ELF-1 (cell line): ENCODE data around the gene GAS7.
"Not testable (repeated sequence)": the region's sequence is repeated elsewhere in the genome, so short reads cannot be mapped to it uniquely, and the experiment has no call there.

Source experiments
- DNase-seq: peaks from one replicate; pipeline ENCODE4 v3.0.0-alpha.2; 2016; ENCODE audit warnings: low read depth, low spot score

Gene GAS7

DNA sequence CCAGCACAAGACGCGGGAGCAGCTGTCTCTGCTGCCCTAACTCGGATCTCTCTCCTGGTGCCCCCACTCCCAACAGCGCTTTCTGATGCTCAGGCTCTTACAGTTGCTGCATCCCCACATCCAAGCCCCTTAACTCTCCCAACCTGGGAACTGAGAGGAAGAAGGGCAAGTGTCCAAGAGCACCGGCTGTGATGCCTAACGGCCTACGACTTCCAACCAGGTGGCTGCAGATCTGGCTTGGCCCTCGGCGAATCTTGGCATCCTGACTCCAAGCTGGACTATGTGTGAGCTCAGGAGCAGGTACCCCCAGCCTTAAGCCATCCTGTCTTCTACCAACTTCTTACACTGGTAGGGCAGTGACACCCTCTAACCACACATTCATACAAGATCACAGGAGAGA, 255.1 kb downstream of the GAS7 start:
- DNase-seq: no peak

- peak; percentile 30 for DNase-seq
Measured at GRCh38 chr17:9942885-9943284, 255.5 kb downstream of the GAS7 start.

DNA sequence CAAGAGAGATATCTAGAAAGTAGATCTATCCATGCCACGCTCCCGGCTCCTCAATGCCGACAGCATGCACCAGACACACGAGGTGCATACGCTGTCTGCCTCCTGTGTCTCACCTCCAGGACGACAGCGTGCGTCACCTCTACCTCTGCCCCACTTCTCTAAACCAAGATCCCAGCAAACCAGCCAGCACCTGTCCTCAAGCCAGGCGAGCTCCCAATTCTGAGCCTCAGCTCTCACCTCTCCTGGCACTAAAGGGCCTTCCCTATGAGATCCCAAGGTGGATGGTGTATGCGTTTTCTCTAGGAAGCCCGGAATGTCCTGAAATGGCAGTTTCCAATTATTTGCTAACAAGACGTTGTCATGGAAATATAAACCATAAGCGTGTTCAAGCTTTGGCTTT, 257.1 kb downstream of the GAS7 start:
- DNase-seq: no peak

DNA sequence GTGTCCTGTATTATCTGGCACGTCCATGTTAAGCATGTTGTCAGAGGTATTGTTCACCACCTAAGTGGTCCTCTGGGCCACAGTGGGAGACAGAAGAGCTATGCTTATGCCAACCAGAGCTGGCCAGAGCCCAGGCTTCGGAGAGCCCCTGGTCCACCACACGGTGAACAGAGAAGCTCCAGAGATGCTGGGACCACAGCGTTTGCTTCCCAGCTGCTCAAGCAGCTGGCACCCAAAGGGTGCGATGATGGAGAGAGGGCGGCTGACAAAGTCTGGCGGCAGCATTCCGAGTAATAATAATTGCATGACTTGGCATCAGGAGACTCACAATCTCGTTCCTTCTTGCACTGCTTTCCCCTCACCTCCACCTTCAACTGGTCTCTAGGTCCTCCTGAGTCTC, 257.6 kb downstream of the GAS7 start:
- no peak for DNase-seq

DNA sequence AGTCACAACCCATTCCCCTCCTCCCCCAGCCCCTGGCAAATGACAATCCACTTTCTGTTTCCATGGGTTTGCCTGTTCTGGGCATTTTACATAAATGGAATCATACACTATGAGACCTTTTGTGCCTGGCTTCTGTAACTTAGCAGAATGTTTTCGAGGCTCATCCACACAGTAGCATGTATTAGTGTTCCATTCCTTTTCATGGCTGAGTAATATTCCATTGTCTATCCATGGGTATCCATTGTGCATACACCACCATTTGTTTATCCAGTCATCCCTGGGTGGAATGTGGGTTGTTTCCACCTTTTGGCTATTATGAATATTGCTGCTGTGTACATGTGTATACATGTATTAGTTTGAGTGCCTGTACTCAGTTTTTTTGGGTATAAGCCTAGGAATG, 259.6 kb downstream of the GAS7 start:
- DNase-seq: no peak

GRCh38 chr17:9937901-9938300, 260.5 kb downstream of the GAS7 start:
- DNase-seq: no peak

GRCh38 chr17:9937241-9937761, 261.1 kb downstream of the GAS7 start:
- no peak for DNase-seq

- DNase-seq: no peak
Measured at GRCh38 chr17:9936095-9936494, 262.3 kb downstream of the GAS7 start.

DNA sequence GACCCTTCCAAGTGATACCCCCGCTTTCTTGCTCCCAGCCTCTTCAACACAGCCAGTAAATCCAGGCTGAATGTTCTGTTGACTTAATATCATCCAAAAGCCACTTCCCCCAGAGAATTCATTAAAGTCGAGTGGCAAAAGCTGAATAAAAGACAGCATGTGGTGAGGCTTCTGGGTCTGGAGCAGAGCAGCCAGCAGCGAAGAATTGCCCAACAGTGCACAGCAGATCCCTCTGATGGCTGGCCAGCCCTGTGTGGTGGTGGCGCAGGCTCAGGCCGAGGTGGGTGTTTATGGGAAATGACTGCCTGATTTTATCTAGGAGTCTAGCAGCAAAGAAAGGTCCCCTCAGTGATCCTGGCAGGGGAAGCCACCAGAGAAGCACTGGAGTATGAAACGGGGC, 263.0 kb downstream of the GAS7 start:
- DNase-seq: no peak

- no peak for DNase-seq
Measured at GRCh38 chr17:9934331-9934730, 264.1 kb downstream of the GAS7 start.

DNA sequence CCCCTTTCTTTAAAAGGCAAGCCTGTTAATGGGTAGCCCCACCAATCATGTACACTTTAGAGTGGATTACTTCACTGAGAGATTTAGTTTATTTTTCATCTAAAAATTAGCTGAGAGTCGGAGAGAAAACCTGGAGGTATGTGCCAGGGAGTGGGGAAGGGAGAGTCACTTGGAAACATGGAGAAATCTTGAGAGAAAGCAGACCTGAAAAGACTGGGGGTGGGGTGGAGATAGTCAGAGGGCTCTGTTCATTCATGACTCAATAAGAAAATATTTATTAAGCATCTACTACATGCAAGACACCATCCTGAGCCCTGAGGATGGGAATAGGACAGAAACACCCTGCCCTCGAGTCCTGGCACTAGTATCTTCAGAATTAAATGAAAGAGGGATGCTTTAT, 265.9 kb downstream of the GAS7 start:
- no peak for DNase-seq

DNA sequence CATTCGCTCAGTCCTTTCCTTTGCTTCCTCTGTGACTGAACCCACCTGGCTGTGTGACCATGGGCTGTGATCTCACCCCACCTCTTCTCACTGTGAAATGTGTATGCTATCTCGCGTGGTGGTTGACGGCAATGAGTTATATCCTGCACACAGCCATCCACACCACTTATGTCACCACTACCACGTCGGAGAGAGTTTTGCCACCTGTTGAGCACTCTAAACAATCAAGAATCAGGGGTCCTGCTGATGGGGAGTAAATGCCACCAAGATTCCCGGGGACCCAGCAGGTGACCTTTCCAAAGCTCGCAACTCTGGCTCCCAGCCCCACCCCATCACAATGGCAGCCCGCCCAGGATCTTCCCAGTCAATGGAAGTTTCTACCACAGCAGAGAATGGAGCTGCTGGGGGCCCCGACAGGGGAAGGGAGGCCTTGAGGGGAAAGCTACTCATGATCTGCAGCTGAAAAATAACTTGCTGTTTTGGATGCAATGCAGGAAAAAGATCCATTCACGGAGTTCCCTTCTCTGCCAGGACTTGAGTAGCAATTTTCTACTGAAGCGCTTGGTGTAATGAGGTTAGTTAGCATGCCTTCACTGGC, 267.2 kb downstream of the GAS7 start:
- DNase-seq: no peak

GRCh38 chr17:9929871-9930270, 268.5 kb downstream of the GAS7 start:
- no peak for DNase-seq

- DNase-seq: peak; percentile 75
Measured at GRCh38 chr17:9928601-9929333, 269.6 kb downstream of the GAS7 start.

DNA sequence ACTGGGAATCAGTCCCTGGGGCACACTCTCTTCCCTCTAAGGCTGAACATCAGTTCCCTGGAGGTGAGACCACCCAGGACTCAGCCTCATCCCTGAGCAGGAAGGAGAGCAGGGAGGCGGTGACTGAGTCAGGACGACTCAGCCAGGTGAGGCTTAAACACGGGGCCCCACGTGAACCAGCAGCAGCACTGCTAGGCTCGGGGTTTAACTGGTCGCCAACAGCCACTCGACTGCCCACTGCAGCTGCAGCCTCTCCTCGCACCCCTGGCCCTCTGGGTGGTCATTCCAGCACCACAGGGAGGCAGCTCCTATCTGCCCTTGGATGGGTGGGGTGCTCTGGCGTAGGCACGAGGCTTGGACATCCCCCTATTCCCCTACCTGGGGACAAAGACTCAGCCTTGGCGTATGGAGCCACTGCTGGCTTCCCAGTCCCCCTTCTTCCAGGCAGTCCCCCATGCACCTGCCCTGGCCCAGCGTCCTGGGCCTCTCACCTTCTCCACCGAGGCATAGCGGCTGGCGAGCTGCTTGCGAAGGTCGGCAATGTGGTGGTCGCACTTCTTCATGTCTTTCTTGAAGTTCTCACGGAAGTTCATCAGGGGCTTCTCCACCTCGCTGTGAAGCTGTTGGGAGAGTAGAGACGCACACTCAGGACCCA, 272.1 kb downstream of the GAS7 start:
- no peak for DNase-seq

GRCh38 chr17:9925457-9925856, 272.9 kb downstream of the GAS7 start:
- no peak for DNase-seq

GRCh38 chr17:9924735-9925191, 273.6 kb downstream of the GAS7 start:
- DNase-seq: peak; percentile 75

DNA sequence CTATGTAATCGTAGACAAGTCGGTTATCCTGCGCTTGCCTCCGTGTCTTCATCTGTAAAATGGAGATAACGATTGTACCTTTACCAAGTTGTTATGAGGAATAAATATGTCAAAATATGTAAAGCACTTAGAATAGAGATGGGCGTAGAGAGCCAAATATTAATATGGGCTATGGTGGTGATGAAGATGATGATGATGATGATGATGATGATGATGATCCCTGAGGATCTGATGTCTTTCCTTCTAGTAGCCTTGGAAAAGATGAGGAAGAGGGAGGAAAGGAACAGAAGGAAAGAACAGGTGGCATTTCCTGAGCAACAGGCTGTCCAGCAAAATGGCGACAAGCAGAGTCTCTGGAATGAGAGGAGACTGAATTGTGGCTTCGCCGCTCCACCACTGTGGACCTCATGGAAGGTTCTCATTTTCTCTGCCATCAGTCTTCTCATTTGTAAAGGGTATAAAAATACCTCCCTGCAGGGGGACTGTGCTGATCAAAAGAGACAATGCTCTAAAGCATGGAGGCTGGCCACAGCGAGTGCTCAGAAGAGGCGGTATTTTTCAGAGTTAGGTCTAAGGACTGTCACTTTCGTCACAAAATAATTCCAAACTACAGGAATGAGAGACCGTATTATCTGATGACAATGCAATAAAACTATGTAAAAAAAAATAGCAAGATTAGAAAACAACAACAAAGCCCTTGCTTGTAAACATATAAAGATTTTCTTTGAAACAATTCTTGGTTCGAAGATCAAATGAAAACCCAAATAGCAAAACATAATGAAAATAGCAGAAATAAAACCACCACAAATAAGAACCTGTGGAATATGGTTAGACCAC, 276.2 kb downstream of the GAS7 start:
- DNase-seq: no peak

DNA sequence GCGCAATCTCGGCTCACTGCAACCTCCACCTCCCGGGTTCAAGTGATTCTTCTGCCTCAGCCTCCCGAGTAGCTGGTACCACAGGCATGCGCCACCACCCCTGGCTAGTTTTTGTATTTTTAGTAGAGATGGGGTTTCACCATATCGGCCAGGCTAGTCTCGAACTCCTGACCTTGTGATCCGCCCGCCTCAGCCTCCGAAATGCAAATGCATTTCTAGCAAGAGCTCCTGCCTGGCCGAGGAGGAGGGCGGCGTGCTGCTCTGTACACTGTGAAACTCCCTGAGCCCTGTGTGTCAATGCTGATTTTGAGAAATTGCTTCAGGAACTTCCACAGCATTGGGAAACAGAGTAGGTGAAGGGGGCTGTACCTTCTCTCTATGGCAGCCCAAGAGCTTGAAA, 277.2 kb downstream of the GAS7 start:
- DNase-seq: not testable (repeated sequence)

DNA sequence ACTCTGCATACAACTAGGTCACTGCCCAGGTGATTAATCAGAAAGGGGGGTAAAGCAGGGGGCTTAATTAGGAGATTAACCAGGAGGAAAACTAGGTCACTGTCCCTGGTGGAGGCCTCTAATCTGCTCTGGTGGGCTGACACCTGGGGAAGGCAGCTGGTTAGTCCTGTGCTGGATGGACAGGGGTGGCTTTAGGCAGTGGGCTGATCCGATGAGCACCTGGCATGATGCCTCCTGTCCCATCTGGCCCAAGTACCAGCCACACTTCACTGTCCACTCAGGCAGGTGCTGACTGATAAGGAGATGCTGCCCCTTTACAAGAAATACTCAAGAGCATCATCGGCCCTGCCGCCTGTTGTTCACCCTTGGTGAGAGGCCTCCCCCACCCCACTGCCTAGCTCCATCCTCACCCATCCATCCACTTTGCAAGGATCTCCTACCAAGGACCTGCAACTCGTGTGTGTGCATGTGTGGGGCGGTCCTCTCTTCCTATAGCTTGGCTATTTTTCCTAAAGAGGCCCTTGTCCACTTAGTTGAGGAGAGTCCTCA, 279.5 kb downstream of the GAS7 start:
- DNase-seq: no peak

- no peak for DNase-seq
Measured at GRCh38 chr17:9918352-9918751, 280.1 kb downstream of the GAS7 start.

DNA sequence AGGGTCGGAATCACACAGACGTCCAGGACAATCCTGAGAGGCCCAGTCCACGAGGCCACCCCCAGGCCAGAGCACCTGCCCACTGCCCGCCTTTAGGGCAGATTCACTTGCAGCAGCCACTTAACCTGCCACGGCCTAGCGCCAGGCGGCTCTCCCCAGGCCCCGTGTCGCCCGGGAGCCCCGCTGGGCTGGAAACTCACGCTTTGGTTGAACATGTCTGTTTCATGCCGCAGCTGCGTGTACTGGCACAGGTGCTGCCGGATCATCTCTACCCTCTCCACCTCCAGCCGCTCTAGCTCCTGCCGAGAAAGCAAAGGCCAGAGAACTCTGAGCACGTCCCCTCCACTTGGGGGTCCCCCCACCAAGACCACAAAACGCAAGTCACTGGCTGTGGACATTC, 280.6 kb downstream of the GAS7 start:
- no peak for DNase-seq
